H4 (cell line): Measurements from ENCODE around the gene VIL1. TPM values are rescaled to one million over a fixed set of nuclear protein-coding genes. Genes with fewer than 3 reads are reported as not detected.
A peak's percentile ranks its signal among the peaks of the same experiment; 100 is the strongest.

Source experiments
- DNase-seq: peaks from one replicate; pipeline ENCODE4 v3.0.0-alpha.2; 2015; ENCODE audit warnings: low spot score
- total RNA-seq: library from RNA; depleted of rRNA; stranded (reverse); fragments of >200 nt; shearing (Covaris generic); gene quantifications from 2 replicates; pipeline ENCODE4 v1.2.3, GENCODE V29; 2014; rRNA removed

The VIL1 gene
- total RNA-seq, result not detected in 2 replicates

DNA sequence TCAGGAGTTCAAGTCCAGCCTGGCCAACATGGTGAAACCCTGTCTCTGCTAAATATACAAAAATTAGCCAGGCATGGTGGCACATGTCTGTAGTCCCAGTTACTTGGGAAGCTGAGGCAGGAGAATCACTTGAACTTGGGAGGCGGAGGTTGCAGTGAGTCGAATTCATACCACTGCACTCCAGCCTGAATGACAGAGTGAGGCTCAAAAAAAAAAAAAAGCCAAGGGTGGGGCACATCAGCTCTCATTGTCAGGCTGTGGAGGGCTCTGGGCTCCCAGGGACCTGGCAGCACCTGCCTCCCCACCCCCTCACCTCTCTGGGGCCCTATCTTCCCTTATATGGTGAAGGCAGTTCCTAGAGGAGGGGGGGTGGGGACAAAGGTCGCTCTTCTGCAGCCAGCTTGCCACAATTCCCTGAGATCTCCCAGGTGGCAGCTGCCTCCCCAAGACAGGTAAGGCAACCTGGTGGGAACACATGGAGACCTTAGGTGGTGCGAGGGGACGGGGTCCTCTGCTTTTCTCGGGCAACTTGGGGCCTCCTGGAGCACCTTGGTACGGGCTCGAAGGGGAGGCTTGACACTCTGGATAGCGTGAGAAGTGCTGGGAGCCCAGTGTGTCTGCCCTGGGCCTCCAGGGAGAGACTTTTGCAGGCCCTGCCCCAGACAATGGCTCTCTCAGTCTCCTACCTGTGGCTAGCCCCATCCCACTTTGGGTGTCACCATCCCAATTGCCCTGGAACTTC, at the start of gene VIL1:
Gene VIL1 (plus strand): TSS at position 407 of the 742 bp plus-strand sequence. CDS start 4,656 bp downstream, outside the sequence.
- DNase-seq, result no peak

DNA sequence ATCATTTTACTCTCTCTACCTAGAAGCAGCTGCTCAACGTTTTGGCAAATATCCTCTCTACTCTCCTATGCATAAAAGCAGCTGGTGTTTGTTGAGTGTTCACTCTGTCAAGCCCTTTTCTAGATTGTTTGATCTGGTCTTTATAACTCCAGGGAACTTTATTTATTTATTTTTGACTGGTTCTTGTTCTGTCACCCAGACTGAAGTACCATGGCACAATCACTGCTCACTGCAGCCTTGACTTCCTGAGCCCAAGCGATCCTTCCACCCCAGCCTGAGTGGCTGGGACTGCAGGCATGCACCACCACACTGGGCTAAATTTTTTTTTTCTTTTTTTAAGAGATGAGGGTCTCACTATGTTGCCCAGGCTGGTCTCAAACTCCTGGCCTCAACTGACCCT, 49.6 kb upstream of the VIL1 start:
- no peak for DNase-seq

- DNase-seq, result no peak
Observed at GRCh38 chr2:218370410-218371063, 48.4 kb upstream of the VIL1 start.

DNA sequence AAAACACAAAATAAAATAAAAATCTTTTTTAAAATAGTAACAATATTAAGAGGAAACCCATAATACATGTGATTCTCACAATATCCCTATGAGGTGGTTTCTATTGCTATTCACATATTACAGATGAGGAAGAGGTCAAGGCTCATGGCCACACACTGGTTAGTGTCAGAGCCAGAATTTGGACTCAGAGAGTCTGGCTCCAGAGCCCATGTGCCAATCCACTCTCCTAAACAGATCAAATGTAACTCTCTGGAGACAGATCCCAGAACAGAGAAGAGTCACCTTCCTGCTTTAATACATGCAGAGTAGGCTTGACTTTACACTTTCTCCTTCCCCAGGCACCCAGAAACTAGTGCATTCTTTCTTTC, 47.0 kb upstream of the VIL1 start:
- no peak for DNase-seq

DNA sequence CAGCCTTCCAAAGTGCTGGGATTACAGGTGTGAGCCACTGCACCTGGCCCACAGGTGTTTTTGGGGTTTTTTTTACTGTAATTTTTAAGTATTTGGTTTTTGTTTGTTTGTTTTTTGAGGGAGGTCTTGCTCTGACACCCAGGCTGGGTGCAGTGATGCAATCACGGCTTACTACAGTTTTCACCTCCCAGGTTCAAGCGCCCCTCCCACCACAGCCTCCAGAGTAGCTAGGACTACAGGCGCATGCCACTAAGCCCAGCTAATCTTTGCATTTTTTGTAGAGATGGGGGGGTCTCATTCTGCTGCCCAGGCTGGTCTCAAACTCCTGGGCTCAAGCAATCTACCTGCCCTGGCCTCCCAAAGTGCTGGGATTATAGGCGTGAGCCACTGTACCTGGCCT, 44.1 kb upstream of the VIL1 start:
- DNase-seq, result no peak

GRCh38 chr2:218375212-218375611, 43.7 kb upstream of the VIL1 start:
- DNase-seq, result no peak

GRCh38 chr2:218378053-218378452, 40.9 kb upstream of the VIL1 start:
- DNase-seq, result no peak

DNA sequence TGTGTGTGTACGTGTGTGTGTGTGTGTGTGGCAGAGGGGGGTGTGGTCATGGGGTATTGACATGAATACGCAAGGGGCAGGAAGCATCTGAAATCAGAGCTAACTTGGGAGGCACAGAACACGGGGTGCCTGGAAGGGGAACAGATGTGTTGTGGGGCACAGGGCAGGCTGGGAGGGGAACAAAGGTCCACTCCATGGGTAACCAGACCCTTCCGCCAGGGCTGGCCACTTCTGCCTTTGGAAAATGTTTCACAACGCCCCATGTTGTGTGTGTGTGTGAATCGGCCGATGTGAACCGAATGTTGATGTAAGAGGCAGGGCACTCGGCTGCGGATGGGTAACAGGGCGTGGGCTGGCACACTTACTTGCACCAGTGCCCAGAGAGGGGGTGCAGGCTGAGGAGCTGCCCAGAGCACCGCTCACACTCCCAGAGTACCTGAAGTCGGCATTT, 37.0 kb upstream of the VIL1 start, which contains the start of gene SLC11A1:
Gene SLC11A1 (plus strand): TSS at position 358 of the 451 bp plus-strand sequence. CDS start 96 bp downstream, outside the sequence.
- DNase-seq, result no peak

- no peak for DNase-seq
Observed at GRCh38 chr2:218382785-218383184, 36.1 kb upstream of the VIL1 start.

- DNase-seq, result no peak
Observed at GRCh38 chr2:218383892-218384519, 34.9 kb upstream of the VIL1 start.

GRCh38 chr2:218384975-218385374, 33.9 kb upstream of the VIL1 start:
- no peak for DNase-seq

DNA sequence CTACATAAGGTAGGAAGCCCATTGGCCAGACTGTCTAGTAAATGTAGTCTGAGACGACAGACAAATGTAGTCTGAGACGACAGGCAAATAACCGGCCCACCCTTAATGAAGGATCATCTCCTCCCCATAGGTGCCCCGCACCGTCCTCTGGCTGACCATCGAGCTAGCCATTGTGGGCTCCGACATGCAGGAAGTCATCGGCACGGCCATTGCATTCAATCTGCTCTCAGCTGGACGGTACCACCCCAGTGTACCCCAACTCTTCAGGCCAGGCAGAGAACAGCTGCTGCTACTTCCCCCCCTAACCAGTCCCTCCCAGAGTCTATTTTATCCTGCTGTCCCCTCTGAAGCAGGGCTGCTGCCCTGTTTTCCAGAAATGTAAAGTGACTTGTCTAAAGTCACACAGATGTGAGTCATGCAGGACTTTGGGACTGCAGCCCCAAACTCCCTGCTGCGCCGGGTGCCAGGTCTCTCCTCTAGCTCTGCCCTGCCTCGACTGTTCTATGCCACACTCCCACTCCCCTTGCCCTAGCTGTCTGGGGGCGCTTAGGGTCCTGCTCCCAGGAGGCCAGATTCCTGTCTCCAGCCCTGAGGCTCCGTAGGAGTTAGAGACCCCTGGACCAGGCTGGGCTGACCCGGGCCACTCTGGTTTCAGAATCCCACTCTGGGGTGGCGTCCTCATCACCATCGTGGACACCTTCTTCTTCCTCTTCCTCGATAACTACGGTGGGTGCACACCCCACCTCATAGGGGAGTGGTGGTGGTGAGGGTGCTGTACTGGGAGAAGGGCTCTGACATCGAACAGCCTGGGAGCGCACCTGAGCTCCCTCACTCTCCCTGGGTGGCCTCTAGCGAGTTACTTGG, 32.2 kb upstream of the VIL1 start:
- DNase-seq, result no peak

GRCh38 chr2:218387369-218388194, 31.3 kb upstream of the VIL1 start:
- peak; percentile 54 for DNase-seq

DNA sequence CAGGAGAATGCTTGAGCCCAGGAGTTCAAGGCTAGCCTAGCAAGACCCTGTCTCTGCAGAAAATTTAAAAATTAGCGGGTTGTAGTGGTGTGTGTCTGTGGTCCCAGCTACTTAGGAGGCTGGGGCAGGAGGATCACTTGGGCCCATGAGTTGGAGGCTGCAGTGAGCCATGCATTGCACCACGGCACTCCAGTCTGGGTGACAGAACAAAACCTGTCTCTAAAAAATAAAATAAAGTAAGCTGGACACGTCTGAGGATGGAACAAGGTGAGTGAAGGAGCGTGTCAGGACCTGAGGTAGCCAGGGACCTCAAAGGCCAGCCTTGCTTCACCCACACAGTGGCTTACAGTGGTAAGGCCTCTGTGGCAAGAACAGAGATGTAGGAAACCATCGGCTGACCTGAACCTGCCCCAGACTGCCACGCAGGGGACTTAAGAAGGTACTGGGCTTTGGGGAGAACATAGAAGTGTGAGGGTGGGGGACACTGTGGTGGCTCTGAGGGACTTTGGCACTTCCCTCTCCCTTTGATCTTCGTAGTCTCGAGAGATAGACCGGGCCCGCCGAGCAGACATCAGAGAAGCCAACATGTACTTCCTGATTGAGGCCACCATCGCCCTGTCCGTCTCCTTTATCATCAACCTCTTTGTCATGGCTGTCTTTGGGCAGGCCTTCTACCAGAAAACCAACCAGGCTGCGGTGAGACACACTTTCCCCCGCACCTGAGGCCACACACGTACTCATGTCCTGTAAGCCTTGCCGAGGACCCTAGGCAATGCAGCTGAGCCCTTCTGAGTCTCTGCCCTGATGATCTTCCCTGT, 29.4 kb upstream of the VIL1 start:
- DNase-seq, result no peak

- DNase-seq, result no peak
Observed at GRCh38 chr2:218391202-218391601, 27.7 kb upstream of the VIL1 start.

GRCh38 chr2:218392459-218392858, 26.5 kb upstream of the VIL1 start:
- no peak for DNase-seq

DNA sequence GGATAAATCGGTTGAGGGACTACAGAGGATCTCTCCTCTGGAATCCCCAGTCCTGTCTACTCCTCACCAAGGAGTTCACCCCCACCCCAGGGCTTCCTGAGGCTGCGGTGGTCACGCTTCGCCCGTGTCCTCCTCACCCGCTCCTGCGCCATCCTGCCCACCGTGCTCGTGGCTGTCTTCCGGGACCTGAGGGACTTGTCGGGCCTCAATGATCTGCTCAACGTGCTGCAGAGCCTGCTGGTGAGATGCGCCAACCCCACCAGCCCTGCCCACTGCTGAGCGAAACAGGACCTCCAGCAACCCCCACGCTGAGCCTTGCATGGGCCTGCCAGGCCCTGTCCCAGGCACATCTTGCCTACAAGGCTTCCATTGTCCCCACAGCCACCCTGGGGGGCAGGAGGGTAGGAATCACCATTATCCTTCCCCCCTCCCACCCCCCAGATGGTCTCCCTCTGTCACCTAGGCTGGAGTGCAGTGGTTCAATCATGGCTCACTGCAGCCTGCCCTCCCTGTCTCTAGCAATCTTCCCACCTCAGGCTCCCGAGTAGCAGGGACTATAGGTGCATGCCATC, 25.9 kb upstream of the VIL1 start:
- no peak for DNase-seq

DNA sequence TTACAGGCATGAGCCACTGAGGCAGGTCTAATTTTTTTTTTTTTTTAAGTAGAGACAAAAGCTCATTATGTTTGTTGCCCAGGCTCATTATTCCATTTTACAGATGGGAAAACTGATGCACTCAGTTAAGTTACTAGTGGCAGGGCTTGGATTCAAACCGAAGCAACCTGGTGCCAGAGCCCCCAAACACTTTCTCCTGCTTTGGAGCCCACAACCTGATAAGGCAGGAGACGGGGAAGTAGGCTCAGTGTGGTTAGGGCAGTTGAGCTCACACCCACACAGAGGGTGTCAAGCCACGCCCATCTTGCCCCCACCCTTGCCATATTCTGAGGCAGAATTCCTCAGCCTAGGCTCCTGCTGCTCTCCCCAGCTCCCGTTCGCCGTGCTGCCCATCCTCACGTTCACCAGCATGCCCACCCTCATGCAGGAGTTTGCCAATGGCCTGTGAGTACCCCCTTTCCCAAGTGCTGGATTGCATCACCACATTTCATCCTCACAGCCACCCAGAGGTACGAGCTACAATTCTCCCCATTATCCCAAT, 25.1 kb upstream of the VIL1 start:
- no peak for DNase-seq
